HG02884 (cell line): ENCODE results near the gene MAL.

Experiments
- ATAC-seq: cut with Tn5 transposase; IDR thresholded peaks from one replicate; pipeline ENCODE4 v1.9.1; 2021; ENCODE audit warnings: mild to moderate bottlenecking, moderate library complexity; ENCODE audit not compliant: unreplicated experiment

The MAL gene

GRCh38 chr2:95025406-95026319, at the start of gene MAL:
Gene MAL, plus strand, starts transcription at chr2:95025708. Its CDS starts 85 bp downstream, at chr2:95025793.
- ATAC-seq = no peak

DNA sequence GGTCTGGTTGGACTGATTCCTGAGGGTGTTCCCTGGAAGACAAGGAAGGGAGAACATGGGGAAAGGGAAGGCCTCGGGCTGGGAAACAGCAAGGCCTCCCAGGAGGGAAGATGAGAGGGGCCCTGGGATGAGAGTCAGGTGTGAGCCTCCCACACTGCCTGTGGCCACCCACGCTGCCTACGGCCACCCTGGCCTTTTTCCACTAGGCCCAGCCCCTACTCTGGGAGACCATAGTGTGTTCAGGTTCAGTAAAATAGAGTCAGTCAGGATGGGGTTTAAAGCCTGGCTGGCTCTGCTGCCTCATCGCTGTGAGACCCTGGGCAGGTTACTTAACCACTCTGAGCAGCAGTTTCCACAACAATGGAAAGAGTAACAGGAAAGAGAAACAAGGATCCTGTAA, 47.7 kb upstream of the MAL start:
- ATAC-seq = no peak

- no peak for ATAC-seq
Observed at GRCh38 chr2:94978917-94979316, 46.6 kb upstream of the MAL start.

DNA sequence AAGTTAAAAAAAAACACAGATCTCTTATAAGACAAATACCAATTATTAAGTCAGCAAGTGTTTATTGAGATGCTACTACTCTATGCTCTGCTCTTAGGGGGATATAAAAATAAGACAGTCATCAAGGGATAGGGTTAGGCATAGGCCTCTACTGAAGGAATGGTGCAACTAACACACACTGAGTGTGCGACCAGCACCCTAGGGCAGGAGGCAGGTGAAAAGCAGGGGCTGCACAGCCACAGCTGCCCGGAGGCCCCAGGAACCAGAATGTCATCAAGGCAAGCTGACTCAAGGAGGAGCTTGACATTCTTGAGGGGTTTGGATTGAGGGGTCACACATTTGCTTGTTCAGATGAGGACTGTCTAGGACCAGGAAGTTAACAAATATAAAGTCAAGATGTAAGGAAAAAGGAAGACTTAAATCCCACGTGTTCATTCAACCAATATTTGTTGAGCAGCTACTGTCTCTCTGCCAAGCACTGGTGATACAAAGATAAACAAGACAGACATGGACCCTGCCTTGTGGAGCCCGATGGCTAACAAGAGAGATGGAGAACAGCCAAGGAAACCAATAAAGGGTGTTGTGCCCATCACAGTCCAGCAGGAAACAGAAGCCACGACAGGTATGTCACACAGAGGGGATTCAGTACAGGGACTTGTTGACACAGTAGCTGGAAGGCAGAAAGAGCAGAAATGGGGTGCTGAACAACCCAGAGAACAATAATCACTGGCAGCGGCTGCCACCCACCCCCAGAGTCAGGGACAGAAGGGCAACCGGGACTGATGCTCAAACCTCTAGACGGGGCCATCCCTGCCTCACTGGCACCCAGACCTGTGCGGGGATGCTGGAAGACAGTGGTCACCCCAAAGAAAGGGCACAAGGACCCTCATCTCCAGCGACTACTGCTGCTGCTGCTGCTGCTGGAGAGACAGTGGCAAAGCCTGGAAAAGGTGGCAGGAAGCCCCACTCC, 45.8 kb upstream of the MAL start:
- no peak for ATAC-seq

- ATAC-seq = no peak
Observed at GRCh38 chr2:94980406-94980805, 45.1 kb upstream of the MAL start.

GRCh38 chr2:94982156-94982555, 43.4 kb upstream of the MAL start:
- no peak for ATAC-seq

GRCh38 chr2:94982675-94983074, 42.8 kb upstream of the MAL start:
- no peak for ATAC-seq

- ATAC-seq = no peak
Observed at GRCh38 chr2:94984964-94985575, 40.4 kb upstream of the MAL start.

GRCh38 chr2:94985636-94986035, 39.9 kb upstream of the MAL start:
- no peak for ATAC-seq

DNA sequence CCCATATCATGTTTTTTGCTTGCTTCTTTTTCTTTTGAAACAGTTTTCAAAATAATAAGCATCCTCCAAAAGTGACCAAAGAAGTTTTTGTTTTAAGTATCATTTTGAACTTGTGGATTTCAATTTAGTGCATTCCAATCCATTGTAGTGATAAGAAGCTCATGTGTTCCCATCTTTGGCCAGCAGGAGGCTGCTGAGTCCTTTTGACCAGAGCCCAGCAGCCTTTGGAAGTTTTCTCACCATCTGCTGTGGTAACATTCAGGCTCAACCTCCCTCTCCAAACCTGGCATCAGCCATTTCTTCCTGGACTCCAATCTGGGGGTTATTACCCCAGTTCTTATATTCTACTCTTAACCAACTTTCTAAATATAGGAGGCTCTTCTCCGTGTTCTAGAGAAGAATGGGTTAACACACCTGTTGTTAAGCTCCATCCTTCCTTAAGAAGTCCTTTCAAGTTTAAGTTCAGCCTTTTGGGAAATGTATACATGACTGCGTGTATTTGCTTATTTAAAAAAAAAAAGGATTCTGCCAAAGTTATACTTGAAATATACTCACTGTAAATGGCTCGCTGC, 39.0 kb upstream of the MAL start:
- peak; percentile 83 for ATAC-seq

GRCh38 chr2:94987074-94988020, 38.2 kb upstream of the MAL start:
- ATAC-seq = no peak

GRCh38 chr2:94990956-94991355, 34.6 kb upstream of the MAL start:
- no peak for ATAC-seq

DNA sequence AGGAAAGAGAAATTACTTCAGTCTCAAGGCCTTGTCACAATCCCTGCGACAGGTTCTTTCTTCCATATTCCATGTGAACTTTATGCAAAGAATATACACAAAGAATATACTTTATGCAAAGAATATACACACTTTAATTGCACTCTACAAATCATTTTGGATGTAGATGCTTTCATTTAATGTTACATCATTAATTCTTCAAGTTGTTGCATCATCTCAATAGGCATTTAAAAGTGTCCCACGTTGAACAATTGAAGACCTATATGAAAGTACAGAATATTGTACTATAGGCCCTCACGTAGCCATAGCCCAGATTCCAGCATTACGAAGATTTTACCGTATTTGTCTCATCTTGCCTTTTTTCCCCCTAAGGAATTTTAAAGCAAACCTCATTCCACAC, 33.1 kb upstream of the MAL start:
- no peak for ATAC-seq

GRCh38 chr2:94993176-94994062, 32.1 kb upstream of the MAL start:
- no peak for ATAC-seq

DNA sequence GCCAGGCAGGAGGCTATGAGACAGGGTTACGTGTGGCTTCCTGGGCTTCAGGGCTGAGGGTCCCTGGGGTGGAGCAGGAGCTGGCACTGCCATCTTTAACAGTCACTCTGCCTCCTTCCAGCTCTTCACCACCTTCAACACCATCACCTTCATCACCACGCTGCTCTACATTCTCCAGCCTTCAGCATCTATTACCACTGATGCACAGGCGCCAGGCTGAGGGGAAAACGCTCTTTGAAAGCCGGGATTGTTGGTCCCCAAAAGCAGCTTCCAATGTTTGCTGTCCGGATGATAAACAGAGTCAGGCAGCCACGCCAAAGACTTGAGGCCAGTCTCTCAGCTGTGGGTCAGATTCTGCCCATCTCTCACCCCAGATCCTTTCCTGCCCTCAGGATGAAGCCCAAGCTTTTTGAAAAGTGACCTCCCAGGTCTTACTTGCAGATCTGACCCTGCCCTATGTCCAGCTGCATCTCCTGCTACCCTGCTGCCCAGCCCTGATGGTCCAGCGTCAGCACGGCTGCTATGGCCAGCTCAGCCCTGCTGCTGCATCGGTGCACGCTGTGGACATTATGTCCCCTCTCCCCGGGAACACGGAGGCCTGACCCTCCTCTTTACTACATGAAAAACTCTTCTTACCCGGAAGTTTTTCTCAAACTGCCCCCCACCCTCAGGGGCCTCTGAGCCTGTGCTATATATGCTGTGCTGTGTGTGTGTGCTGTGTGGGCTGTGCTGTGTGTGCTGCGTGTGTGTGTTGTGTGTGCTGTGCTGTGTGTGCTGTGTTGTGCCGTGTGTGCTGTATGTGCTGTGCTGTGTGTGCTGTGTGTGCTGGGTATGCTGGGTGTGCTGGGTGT, 31.2 kb upstream of the MAL start:
- ATAC-seq = no peak

DNA sequence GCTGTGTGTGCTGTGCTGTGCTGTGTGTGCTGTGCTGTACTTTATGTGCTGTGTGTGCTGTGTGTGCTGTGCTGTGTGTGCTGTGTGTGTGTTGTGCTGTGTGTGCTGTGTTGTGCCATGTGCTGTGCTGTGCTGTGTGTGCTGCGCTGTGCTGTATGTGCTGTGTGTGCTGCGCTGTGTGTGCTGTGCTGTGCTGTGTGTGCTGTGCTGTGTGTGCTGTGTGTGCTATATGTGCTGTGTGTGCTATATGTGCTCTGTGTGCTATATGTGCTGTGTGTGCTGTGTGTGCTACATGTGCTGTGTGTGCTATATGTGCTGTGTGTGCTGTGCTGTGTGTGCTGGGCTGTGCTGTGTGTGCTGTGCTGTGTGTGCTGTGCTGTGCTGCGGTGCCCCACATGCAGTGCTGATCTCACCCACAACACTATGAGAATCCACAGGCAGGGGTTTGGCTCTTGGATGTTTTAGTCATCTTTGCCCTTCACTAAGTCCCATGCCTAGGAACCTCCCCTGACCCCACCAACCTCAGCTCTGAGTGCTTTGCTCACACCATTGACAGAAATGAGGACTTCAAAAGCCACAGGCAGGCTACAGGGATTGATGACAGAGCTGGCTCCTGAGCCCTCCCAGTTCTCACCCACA, 30.5 kb upstream of the MAL start:
- no peak for ATAC-seq

DNA sequence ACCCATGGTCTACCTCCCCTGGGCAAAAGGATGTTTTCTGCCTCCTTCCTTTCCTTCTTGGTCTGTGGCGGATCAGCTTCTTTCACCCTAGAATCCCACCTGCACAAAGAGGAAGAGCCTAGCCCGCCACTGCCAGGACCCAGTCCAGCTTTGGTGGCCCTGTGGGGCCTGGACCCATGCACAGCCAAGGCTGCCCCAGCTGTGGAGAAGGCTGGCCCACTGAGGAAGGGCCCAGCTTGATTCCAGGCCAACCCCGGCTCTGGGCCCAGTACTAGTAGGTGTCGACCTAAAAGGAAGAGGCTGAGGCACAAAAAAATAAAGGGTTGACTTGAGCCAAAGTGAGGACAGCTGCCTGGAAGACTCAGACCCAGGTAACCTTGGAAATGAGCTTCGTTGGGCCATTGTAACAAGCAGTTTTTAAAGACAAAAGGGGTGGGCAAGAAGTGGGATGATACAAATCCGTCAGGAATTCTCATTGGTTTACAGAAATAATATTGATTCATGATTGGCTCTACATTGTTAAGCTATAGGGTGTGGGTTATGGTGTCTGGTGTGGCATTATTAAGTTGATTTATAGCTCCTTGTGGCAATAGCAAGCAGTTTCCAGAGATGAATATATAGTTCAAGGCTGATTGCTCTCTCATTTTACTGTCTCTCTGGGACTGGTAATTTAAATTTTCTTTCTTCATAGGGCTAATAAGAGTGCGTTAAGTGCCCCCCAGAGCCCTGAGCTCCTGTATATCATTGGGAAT, 29.8 kb upstream of the MAL start:
- no peak for ATAC-seq
